Measurements from ENCODE around the gene PARVA. TPM values are rescaled to one million over a fixed set of nuclear protein-coding genes. Genes with fewer than 3 reads are reported as not detected.

PARVA gene
- total RNA-seq, 1 experiment from 2014 or later = 18.1 TPM

DNA sequence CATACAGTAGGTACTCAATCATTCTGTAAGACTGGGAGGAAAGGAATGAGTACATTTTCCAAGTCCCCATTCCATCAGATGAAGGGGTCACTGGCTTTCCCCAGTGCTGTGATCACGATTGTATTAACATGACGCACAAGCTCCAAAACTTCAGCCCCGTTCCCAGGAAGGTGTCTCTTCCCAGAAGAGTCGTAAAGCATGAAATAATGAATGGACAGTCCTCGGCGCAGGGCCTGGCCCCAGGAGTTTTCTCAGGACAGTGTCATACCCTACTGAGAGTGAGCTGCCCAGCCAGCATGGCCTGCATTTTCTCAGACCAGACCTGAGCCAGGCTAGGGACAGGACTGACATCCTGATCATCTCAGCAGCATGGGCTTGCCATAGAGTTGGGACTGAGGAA is 80.7 kb downstream of the PARVA start:
- H3K27ac Mint-ChIP-seq = no peak overlapping the region
- no peak overlapping the region for H4K91ac ChIP-seq (ENCODE audit: insufficient read length, low read depth, low read length)
- no peaks in the 10 kb centered on the region for H3K27me3 Mint-ChIP-seq (ENCODE audit: low read depth)
- H3K4me1 Mint-ChIP-seq = peaks cover 13% of the 10 kb centered on the region in 2 experiments
- no peak overlapping the region for H4K8ac ChIP-seq (replicated peaks; ENCODE audit: insufficient read length, low read depth, low read length)
- H3K14ac ChIP-seq (ENCODE audit: insufficient read depth, low read length) = no peak overlapping the region; the same call in 1 of the 2 replicates
- H3K4me2 ChIP-seq (ENCODE audit: insufficient read depth, insufficient read length, low read length) = no peak overlapping the region
- H2AFZ ChIP-seq (ENCODE audit: low read length) = no peak overlapping the region
- no peaks in the 10 kb centered on the region for H3K79me2 ChIP-seq (ENCODE audit: insufficient read depth, low read length)
- no peak overlapping the region for H3K27ac ChIP-seq (ENCODE audit: insufficient read length, low read depth, low read length)
- H3K4ac ChIP-seq (ENCODE audit: low read depth, low read length) = no peak overlapping the region
- TF ChIP-seq, protein P1, sequence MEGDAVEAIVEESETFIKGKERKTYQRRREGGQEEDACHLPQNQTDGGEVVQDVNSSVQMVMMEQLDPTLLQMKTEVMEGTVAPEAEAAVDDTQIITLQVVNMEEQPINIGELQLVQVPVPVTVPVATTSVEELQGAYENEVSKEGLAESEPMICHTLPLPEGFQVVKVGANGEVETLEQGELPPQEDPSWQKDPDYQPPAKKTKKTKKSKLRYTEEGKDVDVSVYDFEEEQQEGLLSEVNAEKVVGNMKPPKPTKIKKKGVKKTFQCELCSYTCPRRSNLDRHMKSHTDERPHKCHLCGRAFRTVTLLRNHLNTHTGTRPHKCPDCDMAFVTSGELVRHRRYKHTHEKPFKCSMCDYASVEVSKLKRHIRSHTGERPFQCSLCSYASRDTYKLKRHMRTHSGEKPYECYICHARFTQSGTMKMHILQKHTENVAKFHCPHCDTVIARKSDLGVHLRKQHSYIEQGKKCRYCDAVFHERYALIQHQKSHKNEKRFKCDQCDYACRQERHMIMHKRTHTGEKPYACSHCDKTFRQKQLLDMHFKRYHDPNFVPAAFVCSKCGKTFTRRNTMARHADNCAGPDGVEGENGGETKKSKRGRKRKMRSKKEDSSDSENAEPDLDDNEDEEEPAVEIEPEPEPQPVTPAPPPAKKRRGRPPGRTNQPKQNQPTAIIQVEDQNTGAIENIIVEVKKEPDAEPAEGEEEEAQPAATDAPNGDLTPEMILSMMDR (conservative IDR thresholded peaks at IDR 0.05) = no peak
- no peak overlapping the region for H3K4me3 Mint-ChIP-seq
- H2BK120ac ChIP-seq (ENCODE audit: low read depth, low read length, poor library complexity, severe bottlenecking) = no peak overlapping the region
- no peaks in the 10 kb centered on the region for H3K9me3 ChIP-seq (ENCODE audit: control insufficient read depth, low read depth, low read length)
- H3K56ac ChIP-seq (ENCODE audit: insufficient read length, low read depth, low read length) = no peak overlapping the region
- no peaks in the 10 kb centered on the region for H3K36me3 Mint-ChIP-seq (ENCODE audit: insufficient read depth in 1 of 3, low read depth in 3 of 3)
- no peaks in the 10 kb centered on the region for H3K9me3 Mint-ChIP-seq
- H3K79me1 ChIP-seq (ENCODE audit: insufficient read depth, low read depth, low read length, poor library complexity, severe bottlenecking) = no peaks in the 10 kb centered on the region
- no peak overlapping the region for H3K18ac ChIP-seq (ENCODE audit: insufficient read length, low read depth, low read length)
- no peak overlapping the region for H3T11ph ChIP-seq (ENCODE audit: low read length)
- no peak overlapping the region for H3K23ac ChIP-seq (ENCODE audit: insufficient read length, low read depth, low read length)
- peaks cover 2% of the 10 kb centered on the region; the same call in 1 of the 2 replicates for H3K27me3 ChIP-seq (ENCODE audit: insufficient read depth, low read length)
- DNase-seq = no peak
- no peak overlapping the region for H2AK5ac ChIP-seq (ENCODE audit: insufficient read length, low read length)
- H2BK5ac ChIP-seq (ENCODE audit: insufficient read length, low read length) = no peak overlapping the region
- H3K23me2 ChIP-seq (ENCODE audit: insufficient read length, low read depth, low read length, poor library complexity, severe bottlenecking) = no peaks in the 10 kb centered on the region
- whole genome bisulfite sequencing (ENCODE audit: extremely low coverage, insufficient read length, low lambda C conversion rate) = no CpG with 5 or more reads among the region's 6 CpGs
- H4K5ac ChIP-seq (ENCODE audit: insufficient read length, low read depth, low read length) = no peak overlapping the region
- H2BK12ac ChIP-seq (ENCODE audit: insufficient read length, low read depth, low read length) = no peak overlapping the region
- 0 out of 2 replicates have a peak, but pooled peaks cover 2% of the 10 kb centered on the region for H3K4me1 ChIP-seq (ENCODE audit: insufficient read depth, low read length)
- no peak overlapping the region for H3K9ac ChIP-seq (ENCODE audit: extremely low read depth, insufficient read length, low read length)
- no peak overlapping the region for H2BK15ac ChIP-seq (ENCODE audit: low read depth, low read length)
- no peak overlapping the region for H2BK20ac ChIP-seq (ENCODE audit: low read depth, low read length, poor library complexity, severe bottlenecking)
- H4K20me1 ChIP-seq (ENCODE audit: control insufficient read depth, insufficient read depth, insufficient read length) = no peaks in the 10 kb centered on the region
